Stimulated activated CD8-positive, alpha-beta memory T cell treated with anti-CD3 and anti-CD28 coated beads, Interleukin-7, amount 100 ng/mL, for 48 hours (primary cell): Measurements from ENCODE around the gene AKAP6.
"Not testable (repeated sequence)": the region's sequence is repeated elsewhere in the genome, so short reads cannot be mapped to it uniquely, and the experiment has no call there.

Experiments
- DNase-seq, 2 donors: peaks; one replicate each; pipeline ENCODE4 v3.0.0-alpha.2; 2020; ENCODE audit warnings: low read depth in 1 of 2; ENCODE audit errors: extremely low read depth in 1 of 2

Gene AKAP6

GRCh38 chr14:32434880-32435279, 105.8 kb downstream of the AKAP6 start:
- no peak for DNase-seq

DNA sequence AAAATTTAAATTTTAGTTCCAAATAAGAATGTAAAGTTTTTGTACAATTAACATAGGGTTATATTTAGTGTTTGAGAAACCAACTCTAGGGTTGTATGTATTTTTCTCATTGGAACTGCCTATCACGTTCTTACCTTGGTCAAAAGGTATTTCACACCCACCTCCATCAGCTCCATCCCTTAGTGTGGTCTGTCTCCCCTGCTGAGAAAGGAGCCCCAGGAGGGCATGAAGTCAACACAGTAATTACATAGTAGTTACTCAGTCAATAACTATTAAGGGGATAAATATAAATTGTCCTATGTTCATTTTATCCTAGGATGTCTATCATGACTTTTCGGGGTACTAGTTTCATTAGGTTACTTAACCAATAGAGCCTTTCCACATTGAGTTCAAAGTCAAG, 106.3 kb downstream of the AKAP6 start:
- DNase-seq, result no peak

GRCh38 chr14:32436993-32437392, 107.9 kb downstream of the AKAP6 start:
- DNase-seq, result no peak

DNA sequence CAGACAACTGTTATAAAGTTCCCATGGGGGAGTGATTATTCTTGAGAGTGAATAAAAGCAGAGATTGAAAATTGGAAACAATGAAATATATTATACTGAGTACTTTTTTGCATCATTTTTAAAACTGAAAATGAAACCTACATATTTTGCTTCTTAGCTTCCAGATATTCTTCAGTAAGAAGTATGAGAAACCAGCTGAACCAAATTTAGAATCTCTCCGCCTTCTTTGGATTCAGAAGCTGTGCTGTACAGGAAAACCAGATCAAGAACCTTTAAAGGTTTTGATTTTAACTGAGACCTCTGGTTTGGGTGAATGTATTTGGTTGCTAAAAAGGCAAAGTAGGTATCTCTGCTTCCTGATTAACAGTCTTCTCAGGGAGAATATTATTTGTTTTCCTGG, 109.4 kb downstream of the AKAP6 start:
- no peak for DNase-seq

DNA sequence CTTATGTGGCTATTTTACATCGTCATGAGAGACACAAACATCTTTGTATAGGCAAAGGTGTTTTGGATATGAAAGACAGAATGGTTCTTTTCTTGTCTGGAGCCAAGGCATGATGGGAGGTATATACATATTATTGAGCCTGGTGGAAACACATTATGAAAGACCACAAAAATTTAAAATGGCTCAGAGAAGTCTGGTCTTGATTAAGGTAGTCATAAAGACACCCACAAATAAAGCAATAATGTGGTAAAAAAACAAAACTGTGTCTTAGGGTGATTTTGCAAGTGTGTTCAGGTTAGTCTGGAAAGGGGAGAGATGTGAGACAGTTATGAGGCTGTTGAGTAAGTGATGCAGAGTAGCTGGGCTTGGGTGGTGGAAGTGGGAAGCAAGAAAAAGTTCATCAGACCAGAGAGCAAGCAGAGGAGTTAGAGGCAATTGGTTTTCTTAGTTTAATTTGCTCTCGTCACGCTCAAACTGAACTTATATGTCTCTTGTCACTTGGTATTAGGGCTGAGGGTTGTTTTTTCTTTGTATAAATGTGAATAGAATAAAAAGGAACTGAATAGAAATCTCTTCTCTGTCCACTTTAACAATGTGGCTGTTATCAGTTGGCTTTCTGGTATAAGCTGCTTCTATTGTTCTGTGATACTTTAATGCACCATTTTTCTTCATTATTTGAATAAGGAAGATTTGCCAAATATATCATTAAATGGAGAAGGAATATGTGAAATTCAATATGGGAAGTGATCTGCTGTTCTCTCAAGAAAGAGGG, 115.0 kb downstream of the AKAP6 start:
- DNase-seq, result no peak

DNA sequence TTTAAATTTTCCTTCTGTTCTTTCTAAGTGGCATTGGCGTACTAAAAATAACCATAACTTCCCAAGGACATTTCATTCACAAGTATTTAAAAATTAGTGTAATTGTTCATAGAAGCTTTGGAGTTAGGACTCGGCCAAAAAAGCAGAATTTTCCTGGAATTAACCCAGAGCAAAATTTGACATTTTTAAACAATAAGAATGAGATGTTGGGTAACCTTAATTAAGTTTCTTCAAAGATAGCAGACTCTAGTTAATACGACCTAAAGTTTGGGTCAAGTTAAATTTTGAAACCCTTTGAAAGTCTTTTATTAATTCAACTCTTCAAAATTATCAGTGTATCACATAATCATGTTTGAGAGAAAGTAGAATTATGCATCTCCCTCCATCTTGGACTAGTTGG, 118.3 kb downstream of the AKAP6 start:
- DNase-seq, result no peak

GRCh38 chr14:32449648-32450047, 120.5 kb downstream of the AKAP6 start:
- no peak for DNase-seq

GRCh38 chr14:32450919-32451675, 122.0 kb downstream of the AKAP6 start:
- no peak for DNase-seq

DNA sequence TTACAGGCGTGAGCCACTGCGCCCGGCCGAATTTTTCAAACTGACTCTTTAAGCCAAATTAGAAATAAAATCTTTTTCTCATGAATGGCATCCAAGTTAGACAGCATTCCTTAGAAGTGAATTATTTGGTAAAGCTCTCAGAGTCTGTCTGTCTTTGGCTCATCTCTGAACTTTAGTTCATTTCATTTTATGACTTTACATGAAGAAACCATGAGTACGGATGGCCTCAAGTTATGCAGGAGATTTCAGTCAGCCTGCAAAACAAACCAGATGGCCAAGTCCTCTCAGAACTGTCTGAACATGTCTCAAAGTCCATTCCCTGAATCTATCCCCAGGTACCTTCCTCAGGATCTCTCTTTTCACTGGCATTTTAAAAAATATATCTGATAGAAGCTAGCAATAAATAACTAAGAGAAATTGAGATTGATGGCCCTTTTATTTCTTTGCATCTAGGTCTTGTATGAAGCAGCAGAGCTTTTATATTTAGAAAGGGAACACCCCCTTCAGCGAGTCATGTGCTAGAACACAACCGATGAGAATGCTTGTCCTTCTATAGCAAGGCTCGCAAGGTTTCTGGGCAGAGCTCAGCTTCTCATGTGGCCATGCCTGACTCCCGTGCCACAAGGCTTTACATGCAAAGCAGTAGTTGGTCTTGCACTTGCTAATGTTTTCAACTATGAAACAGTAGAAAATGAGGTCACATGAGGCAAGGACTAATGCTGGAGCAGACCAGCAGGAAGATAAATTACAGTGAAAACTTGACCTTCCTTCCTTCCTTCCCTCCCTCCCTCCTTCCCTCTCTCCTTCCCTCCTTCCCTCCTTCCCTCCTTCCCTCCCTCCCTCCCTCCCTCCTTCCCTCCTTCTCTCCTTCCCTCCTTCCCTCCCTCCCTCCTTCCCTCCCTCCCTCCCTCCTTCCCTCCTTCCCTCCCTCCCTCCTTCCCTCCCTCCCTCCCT, 125.0 kb downstream of the AKAP6 start:
- DNase-seq, result no peak

GRCh38 chr14:32457213-32457920, 128.3 kb downstream of the AKAP6 start:
- no peak for DNase-seq

- DNase-seq, result no peak
Observed at GRCh38 chr14:32458720-32459119, 129.6 kb downstream of the AKAP6 start.

DNA sequence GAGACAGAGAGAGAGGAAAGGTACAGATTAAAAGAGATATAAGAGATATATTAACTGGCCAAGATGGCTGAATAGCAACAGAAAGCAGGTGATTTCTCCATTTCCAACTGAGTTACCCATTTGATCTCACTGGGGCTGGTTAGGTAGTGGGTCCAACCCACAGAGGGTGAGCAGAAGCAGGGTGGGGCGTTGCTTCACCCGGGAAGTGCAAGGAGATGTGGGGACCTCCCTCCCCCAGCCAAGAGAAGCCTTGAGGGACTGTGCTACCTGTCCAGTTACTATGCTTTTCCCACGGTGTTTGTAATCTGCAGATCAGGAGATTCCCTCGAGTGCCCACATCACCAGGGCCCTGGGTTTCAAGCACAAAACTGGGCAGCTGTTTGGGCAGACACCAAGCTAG, 131.2 kb downstream of the AKAP6 start:
- DNase-seq, result no peak

DNA sequence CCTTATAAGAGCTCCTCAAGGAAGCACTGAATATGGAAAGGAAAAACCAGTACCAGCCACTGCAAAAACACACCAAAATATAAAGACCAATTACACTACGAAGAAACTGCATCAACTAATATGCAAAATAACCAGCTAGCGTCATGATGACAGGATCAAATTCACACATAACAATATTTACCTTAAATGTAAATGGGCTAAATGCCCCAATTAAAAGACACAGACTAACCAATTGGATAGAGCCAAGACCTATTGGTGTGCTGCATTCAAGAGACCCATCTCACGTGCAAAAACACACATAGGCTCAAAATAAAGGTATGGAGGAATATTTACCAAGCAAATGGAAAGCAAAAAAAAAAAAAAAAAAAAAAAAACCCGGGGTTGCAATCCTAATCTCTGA, 133.5 kb downstream of the AKAP6 start:
- not testable (repeated sequence) for DNase-seq

DNA sequence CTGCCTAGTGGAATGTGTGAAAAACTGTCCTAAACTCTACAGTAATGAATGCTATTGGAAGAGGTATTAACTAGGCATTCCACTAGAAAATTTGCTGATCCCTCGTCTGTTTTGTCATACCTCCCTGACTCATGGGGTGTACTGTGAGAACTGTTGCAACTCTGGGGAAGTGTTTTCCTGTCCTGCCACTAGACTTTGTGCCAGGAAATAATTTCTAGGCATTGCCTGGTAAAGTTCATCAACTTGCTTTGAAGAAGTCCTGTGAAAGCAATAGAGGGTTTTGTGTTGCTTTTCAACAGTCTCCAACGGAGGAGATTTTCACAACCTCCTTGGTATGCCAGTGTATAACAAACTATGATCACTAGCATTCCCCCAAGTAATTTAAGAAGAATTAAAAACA, 139.9 kb downstream of the AKAP6 start:
- DNase-seq, result no peak

- no peak for DNase-seq
Observed at GRCh38 chr14:32469388-32470160, 140.5 kb downstream of the AKAP6 start.

- DNase-seq, result no peak
Observed at GRCh38 chr14:32470161-32470715, 141.1 kb downstream of the AKAP6 start.

DNA sequence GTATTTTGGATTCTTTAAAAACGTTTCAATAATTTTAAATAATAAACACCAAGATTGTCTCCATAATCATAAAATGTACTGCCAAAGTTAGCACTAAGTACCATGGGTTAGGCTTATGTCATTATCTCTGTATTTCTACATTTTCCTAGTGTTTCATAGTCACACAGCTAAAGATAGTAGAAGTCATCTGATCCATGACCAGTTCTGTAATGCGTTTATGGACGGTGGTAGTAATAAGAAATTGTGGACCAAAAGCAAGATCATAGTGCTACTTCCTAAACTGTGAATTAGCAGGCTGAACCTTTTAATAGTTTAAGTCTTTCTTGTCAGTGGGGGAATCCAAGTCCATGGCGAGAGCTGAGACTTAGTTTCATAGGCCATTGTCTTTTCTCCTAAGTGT, 142.1 kb downstream of the AKAP6 start:
- no peak for DNase-seq

GRCh38 chr14:32472076-32472475, 143.0 kb downstream of the AKAP6 start:
- DNase-seq, result no peak
